GM23338 (cell line): Measurements from ENCODE around the gene FAM78B.

Source experiments
- CREB1 ChIP-seq: fragments of 250-450 bp; sonication (Bioruptor Pico); IDR thresholded peaks from 2 replicates; pipeline ENCODE4 v1.5.0; 2020; ENCODE audit warnings: low read depth, mild to moderate bottlenecking, moderate library complexity
- EZH2 ChIP-seq: fragments of 200-600 bp; sonication (generic); IDR thresholded peaks from one replicate; pipeline ENCODE4 v1.8.0; 2017; ENCODE audit warnings: antibody characterized with exemption, mild to moderate bottlenecking, low read depth; ENCODE audit not compliant: unreplicated experiment
- EZH2phosphoT487 ChIP-seq: fragments of 200-600 bp; sonication (generic); IDR thresholded peaks from one replicate; pipeline ENCODE4 v1.8.1; 2018; ENCODE audit warnings: antibody characterized with exemption; ENCODE audit not compliant: unreplicated experiment
- TF ChIP-seq, protein P1 (sequence below): IDR thresholded peaks from one replicate; pipeline ENCODE4 v1.6.1; 2018; ENCODE audit warnings: antibody characterized with exemption; ENCODE audit not compliant: unreplicated experiment
- TF ChIP-seq, protein P2 (sequence below), 2 experiments: fragments of 200-600 bp in 1 of 2; sonication (generic) in 1 of 2; conservative IDR thresholded peaks; 2 replicates each; pipeline versions ENCODE4 v1.5.1 to v1.6.1; 2016 to 2017; ENCODE audit warnings: antibody characterized with exemption in 2 of 2, low read depth in 2 of 2, mild to moderate bottlenecking in 2 of 2, moderate library complexity in 1 of 2

DNA sequence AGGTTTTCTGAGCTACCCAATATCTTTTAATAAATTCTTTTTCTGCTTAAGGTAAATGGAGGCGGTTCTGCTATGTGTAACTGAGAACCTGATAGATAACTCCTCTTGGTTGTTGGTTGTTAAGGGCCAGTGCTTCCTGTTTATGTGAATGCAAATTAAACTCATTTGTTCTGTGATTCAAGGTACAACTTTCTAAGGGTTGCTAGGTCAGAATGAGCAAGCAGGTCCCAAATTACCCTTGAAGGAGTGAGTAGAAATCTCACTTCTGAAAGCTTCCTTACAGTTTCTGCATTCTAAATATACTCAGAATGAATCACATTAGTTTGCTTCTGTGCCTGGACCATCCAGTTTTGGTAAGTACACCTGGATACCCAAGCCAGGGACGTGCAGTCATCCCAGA lies 15.5 kb upstream of the FAM78B start:
- TF ChIP-seq CREB1 (CRISPR knock-in tag) (no peak), EZH2 (no peak), EZH2phosphoT487 (no peak)
- TF ChIP-seq, protein P1, sequence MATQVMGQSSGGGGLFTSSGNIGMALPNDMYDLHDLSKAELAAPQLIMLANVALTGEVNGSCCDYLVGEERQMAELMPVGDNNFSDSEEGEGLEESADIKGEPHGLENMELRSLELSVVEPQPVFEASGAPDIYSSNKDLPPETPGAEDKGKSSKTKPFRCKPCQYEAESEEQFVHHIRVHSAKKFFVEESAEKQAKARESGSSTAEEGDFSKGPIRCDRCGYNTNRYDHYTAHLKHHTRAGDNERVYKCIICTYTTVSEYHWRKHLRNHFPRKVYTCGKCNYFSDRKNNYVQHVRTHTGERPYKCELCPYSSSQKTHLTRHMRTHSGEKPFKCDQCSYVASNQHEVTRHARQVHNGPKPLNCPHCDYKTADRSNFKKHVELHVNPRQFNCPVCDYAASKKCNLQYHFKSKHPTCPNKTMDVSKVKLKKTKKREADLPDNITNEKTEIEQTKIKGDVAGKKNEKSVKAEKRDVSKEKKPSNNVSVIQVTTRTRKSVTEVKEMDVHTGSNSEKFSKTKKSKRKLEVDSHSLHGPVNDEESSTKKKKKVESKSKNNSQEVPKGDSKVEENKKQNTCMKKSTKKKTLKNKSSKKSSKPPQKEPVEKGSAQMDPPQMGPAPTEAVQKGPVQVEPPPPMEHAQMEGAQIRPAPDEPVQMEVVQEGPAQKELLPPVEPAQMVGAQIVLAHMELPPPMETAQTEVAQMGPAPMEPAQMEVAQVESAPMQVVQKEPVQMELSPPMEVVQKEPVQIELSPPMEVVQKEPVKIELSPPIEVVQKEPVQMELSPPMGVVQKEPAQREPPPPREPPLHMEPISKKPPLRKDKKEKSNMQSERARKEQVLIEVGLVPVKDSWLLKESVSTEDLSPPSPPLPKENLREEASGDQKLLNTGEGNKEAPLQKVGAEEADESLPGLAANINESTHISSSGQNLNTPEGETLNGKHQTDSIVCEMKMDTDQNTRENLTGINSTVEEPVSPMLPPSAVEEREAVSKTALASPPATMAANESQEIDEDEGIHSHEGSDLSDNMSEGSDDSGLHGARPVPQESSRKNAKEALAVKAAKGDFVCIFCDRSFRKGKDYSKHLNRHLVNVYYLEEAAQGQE: no peak
- TF ChIP-seq, protein P2, sequence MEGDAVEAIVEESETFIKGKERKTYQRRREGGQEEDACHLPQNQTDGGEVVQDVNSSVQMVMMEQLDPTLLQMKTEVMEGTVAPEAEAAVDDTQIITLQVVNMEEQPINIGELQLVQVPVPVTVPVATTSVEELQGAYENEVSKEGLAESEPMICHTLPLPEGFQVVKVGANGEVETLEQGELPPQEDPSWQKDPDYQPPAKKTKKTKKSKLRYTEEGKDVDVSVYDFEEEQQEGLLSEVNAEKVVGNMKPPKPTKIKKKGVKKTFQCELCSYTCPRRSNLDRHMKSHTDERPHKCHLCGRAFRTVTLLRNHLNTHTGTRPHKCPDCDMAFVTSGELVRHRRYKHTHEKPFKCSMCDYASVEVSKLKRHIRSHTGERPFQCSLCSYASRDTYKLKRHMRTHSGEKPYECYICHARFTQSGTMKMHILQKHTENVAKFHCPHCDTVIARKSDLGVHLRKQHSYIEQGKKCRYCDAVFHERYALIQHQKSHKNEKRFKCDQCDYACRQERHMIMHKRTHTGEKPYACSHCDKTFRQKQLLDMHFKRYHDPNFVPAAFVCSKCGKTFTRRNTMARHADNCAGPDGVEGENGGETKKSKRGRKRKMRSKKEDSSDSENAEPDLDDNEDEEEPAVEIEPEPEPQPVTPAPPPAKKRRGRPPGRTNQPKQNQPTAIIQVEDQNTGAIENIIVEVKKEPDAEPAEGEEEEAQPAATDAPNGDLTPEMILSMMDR (conservative IDR thresholded peaks at IDR 0.05; ENCODE audit: low read depth in 2 of 2): no peak
